Neural progenitor cell (in vitro differentiated cells): ENCODE data around the gene SNN. TPM values are rescaled to one million over a fixed set of nuclear protein-coding genes. Genes with fewer than 3 reads are reported as not detected.
A peak's percentile ranks its signal among the peaks of the same experiment; 100 is the strongest.

Experiments
- DNase-seq: peaks from one replicate; pipeline ENCODE4 v3.0.0-alpha.2; 2016; ENCODE audit warnings: low spot score
- H2AFZ ChIP-seq: fragments of 200-600 bp; sonication (generic); replicated peaks from 2 replicates; pipeline ENCODE4 v1.6.1; 2016; ENCODE audit warnings: antibody characterized with exemption
- H3F3A ChIP-seq: fragments of 200-600 bp; sonication (generic); 2 replicates; pipeline ENCODE4 v1.6.1; 2016; ENCODE audit warnings: antibody characterized with exemption, low read depth
- H3K27ac ChIP-seq: fragments of 200-600 bp; sonication (generic); 2 replicates; pipeline ENCODE4 v1.5.1; 2016; ENCODE audit warnings: mild to moderate bottlenecking
- H3K27me3 ChIP-seq: fragments of 200-600 bp; sonication (generic); 2 replicates; pipeline ENCODE4 v1.6.1; 2016; ENCODE audit warnings: mild to moderate bottlenecking, moderate library complexity
- H3K36me3 ChIP-seq: fragments of 200-600 bp; sonication (generic); 2 replicates; pipeline ENCODE4 v1.5.1; 2016
- H3K4me1 ChIP-seq: fragments of 200-600 bp; sonication (generic); 2 replicates; pipeline ENCODE4 v1.6.1; 2016; ENCODE audit warnings: mixed run types
- H3K4me2 ChIP-seq: fragments of 200-600 bp; sonication (generic); 2 replicates; pipeline ENCODE4 v1.6.1; 2016
- H3K4me3 ChIP-seq: fragments of 200-600 bp; sonication (generic); 2 replicates; pipeline ENCODE4 v1.5.1; 2016
- H3K79me2 ChIP-seq: fragments of 200-600 bp; sonication (generic); 2 replicates; pipeline ENCODE4 v1.6.1; 2016; ENCODE audit warnings: low read depth
- H3K9ac ChIP-seq: fragments of 200-600 bp; sonication (generic); 2 replicates; pipeline ENCODE4 v1.6.1; 2016
- H3K9me3 ChIP-seq: fragments of 200-600 bp; sonication (generic); 2 replicates; pipeline ENCODE4 v1.5.1; 2016; ENCODE audit warnings: low read depth
- H4K20me1 ChIP-seq: fragments of 200-600 bp; sonication (generic); 2 replicates; pipeline ENCODE4 v1.6.1; 2016; ENCODE audit warnings: low read depth
- H3K27ac Mint-ChIP-seq: 3 replicates; pipeline ENCODE4 v1.8.0; 2021; ENCODE audit warnings: mixed read lengths
- H3K27me3 Mint-ChIP-seq: 2 replicates; pipeline ENCODE4 v1.8.0; 2022; ENCODE audit warnings: low read depth, mild to moderate bottlenecking, inconsistent platforms, moderate library complexity, mixed read lengths; ENCODE audit not compliant: insufficient read depth
- H3K36me3 Mint-ChIP-seq: 3 replicates; pipeline ENCODE4 v1.8.0; 2021; ENCODE audit warnings: mixed read lengths
- H3K4me1 Mint-ChIP-seq: 3 replicates; pipeline ENCODE4 v1.8.0; 2021; ENCODE audit warnings: mixed read lengths
- H3K4me3 Mint-ChIP-seq: 3 replicates; pipeline ENCODE4 v1.8.0; 2021; ENCODE audit warnings: mild to moderate bottlenecking, moderate library complexity, mixed read lengths
- H3K9me3 Mint-ChIP-seq: 3 replicates; pipeline ENCODE4 v1.8.0; 2020; ENCODE audit warnings: mixed read lengths
- EZH2 ChIP-seq: fragments of 200-600 bp; sonication (generic); IDR thresholded peaks from 2 replicates; pipeline ENCODE4 v1.6.1; 2017; ENCODE audit warnings: antibody characterized with exemption, mild to moderate bottlenecking, moderate library complexity
- EZH2phosphoT487 ChIP-seq: fragments of 200-600 bp; sonication (generic); IDR thresholded peaks from 2 replicates; pipeline ENCODE4 v1.6.1; 2017; ENCODE audit warnings: antibody characterized with exemption
- total RNA-seq: library from RNA; depleted of rRNA; stranded (reverse); fragments of >200 nt; gene quantifications from 2 replicates; pipeline ENCODE4 v1.2.3, GENCODE V29; 2015; ENCODE audit warnings: low replicate concordance
- TF ChIP-seq, protein P1 (sequence below): fragments of 200-600 bp; sonication (generic); IDR thresholded peaks from 2 replicates; pipeline ENCODE4 v1.5.1; 2017; ENCODE audit warnings: antibody characterized with exemption, mild to moderate bottlenecking

The SNN gene
- total RNA-seq, 1 donor from 2014 or later = 48.7 TPM

DNA sequence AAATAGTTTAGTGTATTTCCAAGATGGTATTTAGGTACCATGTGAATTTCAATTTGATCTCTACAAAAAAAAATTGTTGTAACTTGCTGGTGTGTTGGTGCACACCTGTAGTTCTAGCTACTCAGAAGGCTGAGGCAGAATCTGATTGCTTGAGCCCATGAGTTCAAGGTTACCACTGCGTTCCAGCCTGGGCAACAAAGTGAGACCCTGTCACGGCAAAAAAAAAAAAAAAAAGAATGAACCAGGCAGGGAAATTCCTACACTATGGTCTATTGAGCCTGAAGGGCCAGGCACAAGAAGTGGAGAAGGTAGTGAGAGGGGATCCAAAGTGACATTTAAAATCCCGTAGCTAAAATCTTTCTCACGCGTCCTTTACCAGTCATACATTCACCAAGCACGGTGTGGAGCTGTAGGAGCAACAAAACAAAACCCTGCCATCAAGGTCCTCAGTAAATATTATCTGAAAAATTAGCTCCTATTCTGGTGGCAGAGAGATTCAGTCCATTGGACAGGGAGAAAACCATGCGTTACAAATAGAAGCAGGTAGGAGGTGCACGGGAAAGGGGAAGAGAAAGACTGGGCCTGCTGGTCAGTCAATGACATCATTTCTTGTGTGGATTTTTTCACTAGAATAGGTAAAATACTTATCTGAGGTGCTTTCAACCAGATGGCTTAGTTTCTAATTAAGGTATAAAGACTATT, 47.1 kb downstream of the SNN start:
- no peak overlapping the region for H3K4me2 ChIP-seq
- H3K27ac ChIP-seq = no peak overlapping the region
- H3F3A ChIP-seq = no peaks in the 10 kb centered on the region
- DNase-seq = no peak
- no peaks in the 10 kb centered on the region for H3K36me3 ChIP-seq
- no peak overlapping the region for H3K4me3 ChIP-seq
- no peaks in the 10 kb centered on the region for H3K9me3 Mint-ChIP-seq
- no peak for TF ChIP-seq EZH2
- TF ChIP-seq, protein P1, sequence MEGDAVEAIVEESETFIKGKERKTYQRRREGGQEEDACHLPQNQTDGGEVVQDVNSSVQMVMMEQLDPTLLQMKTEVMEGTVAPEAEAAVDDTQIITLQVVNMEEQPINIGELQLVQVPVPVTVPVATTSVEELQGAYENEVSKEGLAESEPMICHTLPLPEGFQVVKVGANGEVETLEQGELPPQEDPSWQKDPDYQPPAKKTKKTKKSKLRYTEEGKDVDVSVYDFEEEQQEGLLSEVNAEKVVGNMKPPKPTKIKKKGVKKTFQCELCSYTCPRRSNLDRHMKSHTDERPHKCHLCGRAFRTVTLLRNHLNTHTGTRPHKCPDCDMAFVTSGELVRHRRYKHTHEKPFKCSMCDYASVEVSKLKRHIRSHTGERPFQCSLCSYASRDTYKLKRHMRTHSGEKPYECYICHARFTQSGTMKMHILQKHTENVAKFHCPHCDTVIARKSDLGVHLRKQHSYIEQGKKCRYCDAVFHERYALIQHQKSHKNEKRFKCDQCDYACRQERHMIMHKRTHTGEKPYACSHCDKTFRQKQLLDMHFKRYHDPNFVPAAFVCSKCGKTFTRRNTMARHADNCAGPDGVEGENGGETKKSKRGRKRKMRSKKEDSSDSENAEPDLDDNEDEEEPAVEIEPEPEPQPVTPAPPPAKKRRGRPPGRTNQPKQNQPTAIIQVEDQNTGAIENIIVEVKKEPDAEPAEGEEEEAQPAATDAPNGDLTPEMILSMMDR = no peak
- no peak for TF ChIP-seq EZH2phosphoT487
- H3K9me3 ChIP-seq = no peaks in the 10 kb centered on the region
- H3K79me2 ChIP-seq = no peaks in the 10 kb centered on the region
- H3K27ac Mint-ChIP-seq = no peak overlapping the region
- H3K36me3 Mint-ChIP-seq = peaks cover 13% of the 10 kb centered on the region
- H3K4me1 ChIP-seq = no peaks in the 10 kb centered on the region
- peaks cover 3% of the 10 kb centered on the region for H3K27me3 Mint-ChIP-seq
- H2AFZ ChIP-seq = no peak overlapping the region
- H3K27me3 ChIP-seq = no peaks in the 10 kb centered on the region
- H4K20me1 ChIP-seq = no peaks in the 10 kb centered on the region
- H3K9ac ChIP-seq = no peak overlapping the region
- H3K4me1 Mint-ChIP-seq = peaks cover 2% of the 10 kb centered on the region
- no peak overlapping the region for H3K4me3 Mint-ChIP-seq

DNA sequence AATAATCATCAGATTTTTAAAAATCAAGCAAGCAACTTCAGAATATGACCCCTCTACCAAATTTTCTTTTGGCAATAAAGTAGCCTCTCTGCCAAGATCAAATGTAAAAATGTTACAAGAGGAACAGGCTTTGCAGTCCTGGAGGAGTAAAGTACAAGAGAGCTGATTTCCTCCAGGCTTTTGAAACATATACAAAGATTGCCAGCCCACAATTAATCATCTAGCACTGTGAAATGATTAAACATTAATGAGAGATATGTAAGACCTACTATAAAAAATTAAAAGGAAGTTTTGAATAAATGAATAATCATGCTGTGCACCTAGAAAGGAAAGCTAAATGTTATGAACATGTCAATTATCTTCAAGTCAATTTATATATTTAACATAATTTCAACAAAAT, 48.1 kb downstream of the SNN start:
- no peak for DNase-seq
- Mint-ChIP-seq H3K27ac (no peak overlapping the region), H3K36me3 (peaks cover 13% of the 10 kb centered on the region), H3K4me1 (peaks cover 2% of the 10 kb centered on the region), H3K4me3 (no peak overlapping the region), H3K9me3 (no peaks in the 10 kb centered on the region), H3K27me3 (peaks cover 2% of the 10 kb centered on the region)
- Histone ChIP-seq H3K4me3 (no peak overlapping the region), H3K79me2 (no peaks in the 10 kb centered on the region), H3K36me3 (no peaks in the 10 kb centered on the region), H3K9me3 (no peaks in the 10 kb centered on the region), H4K20me1 (no peaks in the 10 kb centered on the region), H3F3A (no peaks in the 10 kb centered on the region), H3K27me3 (no peaks in the 10 kb centered on the region), H3K4me2 (no peak overlapping the region), H3K4me1 (no peaks in the 10 kb centered on the region), H3K9ac (peak overlapping the region; percentile 2), H3K27ac (no peak overlapping the region), H2AFZ (no peak overlapping the region)
- TF ChIP-seq EZH2 (no peak), EZH2phosphoT487 (no peak)
- TF ChIP-seq, protein P1 = no peak

DNA sequence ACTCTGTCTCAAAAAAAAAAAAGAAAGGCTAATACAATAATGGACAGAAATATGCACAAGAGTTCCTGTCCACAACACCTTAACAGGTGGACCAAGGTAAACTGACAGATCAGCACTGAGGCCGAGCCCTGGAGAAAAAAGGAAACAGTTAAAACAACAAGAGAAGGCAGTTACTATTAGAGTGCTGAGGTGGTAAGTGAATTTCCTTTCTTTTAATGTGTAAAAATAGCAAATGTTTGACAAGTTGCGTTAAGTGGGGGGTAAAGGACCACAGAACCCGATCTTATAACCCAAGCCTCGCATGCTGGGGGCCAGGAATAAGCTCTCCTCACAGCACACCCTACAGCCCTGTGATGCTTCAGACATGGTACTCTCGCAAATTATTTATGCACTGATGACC, 49.6 kb downstream of the SNN start:
- TF ChIP-seq EZH2phosphoT487 (no peak), EZH2 (no peak)
- TF ChIP-seq, protein P1 = no peak
- H3K4me2 ChIP-seq = no peak overlapping the region

More for the DNA sequence above, 49.6 kb downstream of the SNN start:
- Mint-ChIP-seq H3K4me3 (no peak overlapping the region), H3K36me3 (peaks cover 16% of the 10 kb centered on the region), H3K4me1 (peaks cover 2% of the 10 kb centered on the region), H3K27ac (no peak overlapping the region), H3K27me3 (peaks cover 2% of the 10 kb centered on the region), H3K9me3 (no peaks in the 10 kb centered on the region)
- DNase-seq = no peak
- Histone ChIP-seq H3K4me1 (no peaks in the 10 kb centered on the region), H3F3A (peaks cover 2% of the 10 kb centered on the region), H3K9me3 (no peaks in the 10 kb centered on the region), H3K9ac (no peak overlapping the region), H3K27ac (no peak overlapping the region), H4K20me1 (no peaks in the 10 kb centered on the region), H2AFZ (no peak overlapping the region), H3K36me3 (no peaks in the 10 kb centered on the region), H3K4me3 (no peak overlapping the region), H3K79me2 (no peaks in the 10 kb centered on the region), H3K27me3 (no peaks in the 10 kb centered on the region)
